ENCODE results near the gene HMCES.

DNA sequence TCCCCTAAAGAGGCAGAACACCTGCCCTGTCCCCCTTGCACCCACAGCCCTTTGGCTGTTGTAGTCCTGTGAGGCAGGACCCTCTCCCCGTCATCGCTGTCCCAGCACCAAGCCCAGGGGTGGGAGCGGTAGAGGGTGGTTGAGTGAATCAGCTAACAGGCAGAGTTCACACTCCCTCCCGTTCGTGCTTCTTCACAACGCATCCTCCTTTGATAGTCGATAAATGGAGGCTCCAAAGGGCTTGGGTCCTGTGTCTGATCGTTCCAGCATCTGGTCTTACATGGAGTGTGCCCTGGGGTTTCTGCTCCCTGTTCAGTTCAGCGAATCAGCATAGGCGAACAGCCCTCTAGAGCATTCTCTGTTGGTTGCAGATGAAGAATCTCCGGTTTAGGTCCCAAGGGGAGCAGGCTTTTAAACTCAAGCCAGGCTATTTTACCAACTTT is 820 bp upstream of the HMCES start:
- TF ChIP-seq POLR2AphosphoS5 (IDR thresholded peaks at IDR 0.05) (no peak), EP300 (IDR thresholded peaks at IDR 0.05; ENCODE audit: low read depth) (no peak)
- TF ChIP-seq, protein P1, sequence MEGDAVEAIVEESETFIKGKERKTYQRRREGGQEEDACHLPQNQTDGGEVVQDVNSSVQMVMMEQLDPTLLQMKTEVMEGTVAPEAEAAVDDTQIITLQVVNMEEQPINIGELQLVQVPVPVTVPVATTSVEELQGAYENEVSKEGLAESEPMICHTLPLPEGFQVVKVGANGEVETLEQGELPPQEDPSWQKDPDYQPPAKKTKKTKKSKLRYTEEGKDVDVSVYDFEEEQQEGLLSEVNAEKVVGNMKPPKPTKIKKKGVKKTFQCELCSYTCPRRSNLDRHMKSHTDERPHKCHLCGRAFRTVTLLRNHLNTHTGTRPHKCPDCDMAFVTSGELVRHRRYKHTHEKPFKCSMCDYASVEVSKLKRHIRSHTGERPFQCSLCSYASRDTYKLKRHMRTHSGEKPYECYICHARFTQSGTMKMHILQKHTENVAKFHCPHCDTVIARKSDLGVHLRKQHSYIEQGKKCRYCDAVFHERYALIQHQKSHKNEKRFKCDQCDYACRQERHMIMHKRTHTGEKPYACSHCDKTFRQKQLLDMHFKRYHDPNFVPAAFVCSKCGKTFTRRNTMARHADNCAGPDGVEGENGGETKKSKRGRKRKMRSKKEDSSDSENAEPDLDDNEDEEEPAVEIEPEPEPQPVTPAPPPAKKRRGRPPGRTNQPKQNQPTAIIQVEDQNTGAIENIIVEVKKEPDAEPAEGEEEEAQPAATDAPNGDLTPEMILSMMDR (IDR thresholded peaks at IDR 0.05): no peak
